WTC11 (cell line): ENCODE data around the gene CHRNB1.

ENCODE experiments used
- ATF6 ChIP-seq: sonication (generic); formaldehyde crosslinking; IDR thresholded peaks from 2 replicates; pipeline ENCODE4 v1.8.1; 2023; ENCODE audit warnings: mild to moderate bottlenecking, missing genetic modification reagents
- CBFB ChIP-seq: sonication (generic); formaldehyde crosslinking; IDR thresholded peaks from 2 replicates; pipeline ENCODE4 v1.8.1; 2022; ENCODE audit warnings: mild to moderate bottlenecking, low read depth, missing genetic modification reagents
- CTCF ChIP-seq: fragments of 200-600 bp; IDR thresholded peaks from 2 replicates; pipeline ENCODE4 v1.8.0; 2022; ENCODE audit warnings: antibody characterized with exemption
- E2F1 ChIP-seq: sonication (generic); formaldehyde crosslinking; IDR thresholded peaks from 2 replicates; pipeline ENCODE4 v1.8.0; 2022; ENCODE audit warnings: mild to moderate bottlenecking, missing genetic modification reagents
- FOXK1 ChIP-seq: sonication (generic); formaldehyde crosslinking; IDR thresholded peaks from 2 replicates; pipeline ENCODE4 v1.8.0; 2022; ENCODE audit warnings: mild to moderate bottlenecking, moderate library complexity, missing genetic modification reagents
- TCF7 ChIP-seq: sonication (generic); formaldehyde crosslinking; IDR thresholded peaks from 2 replicates; pipeline ENCODE4 v1.8.0; 2022; ENCODE audit warnings: mild to moderate bottlenecking, low read depth, missing genetic modification reagents, moderate library complexity
- USF2 ChIP-seq: sonication (generic); formaldehyde crosslinking; IDR thresholded peaks from 2 replicates; pipeline ENCODE4 v1.8.1; 2023; ENCODE audit warnings: mild to moderate bottlenecking, missing genetic modification reagents, moderate library complexity
- ZNF232 ChIP-seq: sonication (generic); formaldehyde crosslinking; IDR thresholded peaks from 2 replicates; pipeline ENCODE4 v1.8.0; 2022; ENCODE audit warnings: mild to moderate bottlenecking, missing genetic modification reagents

GRCh38 chr17:7408863-7409262 lies 36.0 kb upstream of the CHRNB1 start:
- TF ChIP-seq FOXK1 (CRISPR knock-in tag) (no peak), ZNF232 (CRISPR knock-in tag) (no peak), USF2 (CRISPR knock-in tag) (no peak), CBFB (no peak), CTCF (no peak), TCF7 (CRISPR knock-in tag) (no peak), ATF6 (CRISPR knock-in tag) (no peak), E2F1 (CRISPR knock-in tag) (no peak)
